ENCODE measurements around the gene VSTM4. TPM values are rescaled to one million over a fixed set of nuclear protein-coding genes. Genes with fewer than 3 reads are reported as not detected.

VSTM4 gene
- total and polyA plus RNA-seq, 9 of the 15 experiments (the other 6 are each of a cell fraction or from before 2014, with no cell fraction given) = 1.0 to 7.9 (median 3.0) TPM

GRCh38 chr10:49024484-49024883, 90.8 kb downstream of the VSTM4 start:
- Histone ChIP-seq H4K20me1 (replicated peaks; ENCODE audit: control insufficient read depth, insufficient read depth, low read length) (no peaks in the 10 kb centered on the region), H2AFZ (ENCODE audit: low read depth, low read length) (no peak overlapping the region), H3K9me1 (ENCODE audit: control insufficient read depth, insufficient read depth, low read length) (peaks cover 3% of the 10 kb centered on the region), H3K79me2 (ENCODE audit: control insufficient read depth, insufficient read depth, low read length) (no peaks in the 10 kb centered on the region), H3K27ac (ENCODE audit: extremely low read depth, low read depth, low read length) (no peak overlapping the region), H3K9me3 (replicated peaks; ENCODE audit: control insufficient read depth, insufficient read depth, low read depth, low read length) (no peaks in the 10 kb centered on the region), H3K4me3 (no peak overlapping the region), H3K27me3 (ENCODE audit: control insufficient read depth in 2 of 2, insufficient read depth in 2 of 2, low read length in 2 of 2) (no peaks in the 10 kb centered on the region), H3K4me2 (ENCODE audit: insufficient read depth, low read length) (no peak overlapping the region), H3K4me1 (replicated peaks in 1 of 2; ENCODE audit: control insufficient read depth in 2 of 2, insufficient read depth in 2 of 2, low read length in 2 of 2) (no peaks in the 10 kb centered on the region; a peak in 1 of 5 replicates), H3K36me3 (ENCODE audit: control insufficient read depth, insufficient read depth, low read length) (no peaks in the 10 kb centered on the region), H3K9ac (ENCODE audit: insufficient read depth in 1 of 2, low read depth in 2 of 2, low read length in 2 of 2) (no peak overlapping the region)
- BruUV-seq (replicated peaks) = no TSS peak
- peak; percentile 23 for FAIRE-seq
- 30% methylated on average over 3 of the region's 3 CpGs for WGBS (ENCODE audit: insufficient coverage, low coverage, missing lambda C conversion rate)
- intact Hi-C loops (cut with micrococcal nuclease) (no loop called here), in situ Hi-C loops (cut with MboI) (no loop called here)
- DNase-seq (ENCODE audit: extremely low read depth in 1 of 4, low spot score in 3 of 4) = no peak
- CTCF ChIA-PET (ENCODE audit: low intra/inter-chr PET ratio) = no interaction called here
- no peak for ATAC-seq
- POLR2A ChIA-PET = interaction anchor here (0.6 to 0.9 kb wide), 2 partner anchors 13 to 32 kb away, joined by 3 to 5 read pairs; no protein-coding TSS in a partner anchor
- TF ChIP-seq MXD1 (CRISPR knock-in tag; IDR thresholded peaks at IDR 0.05; ENCODE audit: borderline replicate concordance, poor library complexity, severe bottlenecking) = no peak
- TF ChIP-seq MED1 (CRISPR knock-in tag; IDR thresholded peaks at IDR 0.05; ENCODE audit: borderline replicate concordance) = no peak
- no peak for TF ChIP-seq TRIM25 (IDR thresholded peaks at IDR 0.05; ENCODE audit: borderline replicate concordance)
- no peak for TF ChIP-seq ZBTB11 (CRISPR knock-in tag; IDR thresholded peaks at IDR 0.05)
- no peak for TF ChIP-seq BRF2 (IDR thresholded peaks at IDR 0.05; ENCODE audit: borderline replicate concordance, insufficient read depth, insufficient read length)
- TF ChIP-seq ETS2 (tag; IDR thresholded peaks at IDR 0.05; ENCODE audit: borderline replicate concordance, poor library complexity, severe bottlenecking) = no peak
- TF ChIP-seq COPS2 (conservative IDR thresholded peaks at IDR 0.05) = no peak
- TF ChIP-seq ZBTB34 (CRISPR knock-in tag; IDR thresholded peaks at IDR 0.05) = no peak
